Stimulated activated CD4-positive, alpha-beta T cell treated with anti-CD3 and anti-CD28 coated beads, TNF-alpha, amount 100 ng/mL, for 24 hours (primary cell): ENCODE measurements around the gene FAM149B1.

ENCODE experiments used
- DNase-seq, 3 experiments: peaks; one replicate each; pipeline ENCODE4 v3.0.0-alpha.2; 2020; ENCODE audit warnings: low read depth in 3 of 3

The FAM149B1 gene

DNA sequence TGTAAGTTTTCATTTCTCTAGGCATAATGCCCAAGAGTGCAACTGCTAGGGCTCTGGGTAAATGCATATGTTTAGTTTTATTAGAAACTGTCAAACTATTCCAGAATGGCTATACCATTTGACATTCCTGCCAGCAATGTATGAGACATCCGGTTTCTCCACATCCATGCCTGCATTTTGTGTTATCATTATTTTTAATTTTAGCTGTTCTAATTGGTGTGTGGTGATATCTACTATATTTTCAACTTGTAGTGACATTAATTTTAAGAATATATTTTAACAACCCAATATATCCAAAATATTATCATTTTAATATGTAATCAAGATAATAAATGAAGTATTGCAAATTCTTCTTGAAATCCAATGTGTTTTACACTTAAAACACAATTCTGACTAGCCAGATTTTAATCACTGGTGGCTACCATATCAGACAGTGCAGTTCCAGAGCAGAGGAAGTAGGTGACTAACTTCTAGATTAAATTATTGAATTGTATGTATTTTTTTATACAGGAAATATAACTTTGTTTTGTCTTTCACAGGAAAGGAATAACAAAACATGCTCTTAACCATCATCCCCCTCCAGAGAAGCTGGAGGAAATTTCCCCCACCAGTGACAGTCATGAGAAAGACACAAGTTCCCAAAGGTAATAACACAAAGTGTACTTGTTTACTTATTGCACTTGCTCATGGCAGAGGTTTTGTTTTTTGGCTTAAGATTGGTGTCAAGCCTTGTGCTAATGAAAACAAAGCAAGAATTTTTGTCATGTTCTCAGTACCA, 6.4 kb downstream of the FAM149B1 start:
- DNase-seq = no peak

DNA sequence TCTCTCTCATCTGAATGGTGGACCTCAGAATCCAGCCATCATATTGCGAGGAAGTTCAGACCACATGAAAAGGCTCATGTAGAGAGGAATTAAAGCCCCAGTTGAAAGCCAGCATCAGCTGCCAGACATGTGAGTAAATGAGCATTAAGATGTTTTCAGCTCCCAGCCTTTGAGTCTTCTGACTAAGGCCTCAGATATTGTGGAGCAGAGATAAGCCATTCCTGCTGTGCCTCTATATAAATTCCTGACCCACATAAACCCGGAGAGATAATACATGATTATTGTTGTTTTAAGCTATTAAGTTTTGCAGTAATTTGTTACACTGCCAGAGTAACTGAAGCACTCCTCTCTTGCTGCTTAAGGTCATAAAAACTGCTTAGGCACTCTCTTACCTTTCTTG, 14.6 kb downstream of the FAM149B1 start:
- no peak for DNase-seq

DNA sequence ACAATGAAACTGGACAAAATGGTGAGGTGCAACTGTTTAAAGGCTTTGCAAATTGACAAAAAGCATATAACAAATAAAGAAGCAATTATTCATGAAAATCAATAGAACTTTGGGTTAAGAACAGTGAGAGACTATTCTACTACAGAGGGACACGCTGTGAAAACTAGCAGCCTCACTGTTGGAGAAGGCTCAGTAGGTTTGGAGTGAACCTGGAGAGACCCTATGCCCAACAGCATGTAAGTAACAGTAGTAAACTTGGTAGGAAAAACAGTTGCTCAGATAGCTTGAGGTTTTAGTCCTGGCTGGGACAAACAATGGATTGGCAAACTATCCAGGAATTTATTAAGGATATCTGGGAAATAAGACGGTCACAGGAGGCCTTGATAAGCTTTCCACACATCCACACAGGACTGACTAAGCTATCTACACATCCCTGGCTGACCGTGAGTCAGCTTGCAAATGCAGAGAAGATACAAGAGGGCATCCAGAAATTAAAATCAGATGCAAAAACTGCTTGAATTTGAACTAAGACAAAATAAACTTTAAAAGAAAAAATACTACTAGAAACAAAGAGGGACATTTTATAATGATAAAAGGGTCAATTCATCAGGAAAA, 15.9 kb downstream of the FAM149B1 start:
- no peak for DNase-seq

DNA sequence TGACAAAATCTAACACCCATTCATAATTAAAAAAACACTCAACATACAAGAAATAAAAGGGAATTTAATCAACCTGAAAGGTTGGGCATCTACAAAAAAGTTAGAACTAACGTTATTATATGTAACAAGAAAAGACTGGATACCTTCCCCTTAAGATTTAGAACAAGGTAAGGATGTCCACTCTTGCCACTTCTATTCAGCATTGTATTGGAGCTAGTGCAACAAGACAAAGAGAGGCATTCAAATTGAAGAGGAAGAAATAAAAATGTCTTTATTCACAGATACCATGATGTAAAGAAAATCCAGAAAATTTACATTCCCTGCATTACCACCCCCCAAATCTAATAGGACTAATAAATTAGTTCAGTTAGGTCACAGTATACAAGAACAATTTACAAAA, 18.3 kb downstream of the FAM149B1 start:
- DNase-seq = no peak

DNA sequence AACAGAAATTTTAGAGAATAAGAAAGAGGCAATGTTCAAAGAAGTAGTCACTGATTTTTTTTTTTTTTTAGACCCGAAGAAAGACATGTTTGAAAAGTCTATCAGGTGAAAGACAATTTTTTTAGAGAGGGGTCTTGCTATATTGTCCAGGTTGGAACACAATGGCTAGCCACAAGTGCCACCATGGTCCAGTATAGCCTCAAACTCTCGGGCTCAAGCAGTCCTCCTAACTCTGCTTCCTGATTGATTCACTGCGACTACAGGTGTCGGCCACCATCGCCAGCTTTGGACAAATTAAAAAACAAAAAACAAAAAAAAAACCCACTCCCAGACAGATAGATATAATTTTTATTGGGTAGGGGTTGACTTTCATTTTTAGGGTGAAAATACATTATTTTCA, 22.3 kb downstream of the FAM149B1 start:
- no peak for DNase-seq

DNA sequence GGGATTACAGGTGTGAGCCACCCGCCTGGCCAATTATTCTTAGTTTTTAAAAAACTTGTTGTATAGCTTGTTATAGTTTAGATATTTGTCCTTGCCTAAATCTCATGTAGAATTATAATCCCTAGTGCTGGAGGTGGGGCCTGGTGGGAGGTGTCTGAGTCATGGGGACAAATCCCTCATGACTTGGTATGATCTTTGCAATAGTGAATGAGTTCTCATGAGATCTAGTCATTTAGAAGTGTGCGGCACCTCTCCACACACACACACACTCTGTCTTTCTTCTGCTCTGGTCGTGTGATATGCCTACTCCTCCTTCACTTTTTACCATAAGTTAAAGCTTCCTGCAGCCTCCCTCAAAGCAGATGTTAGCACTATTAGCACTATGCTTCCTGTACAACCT, 37.2 kb downstream of the FAM149B1 start:
- no peak for DNase-seq

DNA sequence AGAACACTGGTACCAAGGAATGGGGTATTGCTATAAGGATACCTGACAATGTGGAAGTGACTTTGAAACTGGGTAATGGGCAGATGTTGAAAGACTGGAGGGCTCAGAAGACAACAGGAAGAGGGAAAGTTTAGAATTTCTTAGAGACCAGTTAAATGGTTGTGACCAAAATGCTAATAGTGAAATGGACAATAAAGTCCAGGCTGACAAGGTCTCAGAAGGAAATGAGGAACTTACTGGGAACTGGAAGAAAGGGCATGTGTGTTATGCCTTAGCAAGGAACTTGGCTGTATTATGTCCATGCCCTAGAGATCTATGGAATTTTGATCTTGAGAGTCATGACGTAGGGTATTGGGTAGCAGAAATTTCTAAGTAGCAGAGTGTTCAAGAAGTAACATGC, 38.0 kb downstream of the FAM149B1 start:
- no peak for DNase-seq

DNA sequence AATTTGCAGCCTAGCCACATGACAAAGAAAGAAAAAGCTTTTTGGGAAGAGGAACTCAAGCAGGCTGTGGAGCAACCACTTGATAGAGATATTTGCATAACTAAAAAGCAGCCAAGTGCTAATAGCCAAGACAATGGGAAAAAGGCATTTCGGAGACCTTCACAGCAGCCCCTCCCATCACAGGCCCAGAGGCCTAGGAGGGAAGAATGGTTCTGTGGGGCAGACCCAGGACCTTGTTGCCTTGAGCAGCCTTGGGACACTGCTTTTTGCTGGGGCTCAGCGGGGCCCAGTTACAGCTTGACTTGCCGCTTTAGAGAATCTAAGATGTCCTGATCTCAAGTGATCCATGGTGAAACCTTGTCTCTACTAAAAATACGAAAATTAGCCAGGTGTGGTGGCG, 38.5 kb downstream of the FAM149B1 start:
- no peak for DNase-seq

DNA sequence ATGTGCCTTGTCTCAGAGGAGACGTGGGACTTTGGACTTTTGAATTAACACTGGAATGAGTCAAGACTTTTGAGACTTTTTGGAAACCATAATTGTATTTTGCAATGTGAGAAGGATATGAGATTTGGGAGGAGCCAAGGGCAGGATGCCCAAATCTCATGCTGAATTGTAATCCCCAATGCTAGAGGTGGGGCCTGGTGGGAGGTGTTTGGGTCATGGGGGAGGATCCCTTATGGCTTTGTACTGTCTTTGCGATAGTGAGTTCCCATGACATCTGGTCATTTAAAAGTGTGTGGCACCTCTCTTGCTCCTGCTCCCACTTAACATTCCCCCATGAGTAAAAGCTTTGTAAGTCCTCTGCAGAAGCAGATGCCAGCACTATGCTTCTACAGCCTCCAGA, 40.0 kb downstream of the FAM149B1 start:
- DNase-seq = no peak

DNA sequence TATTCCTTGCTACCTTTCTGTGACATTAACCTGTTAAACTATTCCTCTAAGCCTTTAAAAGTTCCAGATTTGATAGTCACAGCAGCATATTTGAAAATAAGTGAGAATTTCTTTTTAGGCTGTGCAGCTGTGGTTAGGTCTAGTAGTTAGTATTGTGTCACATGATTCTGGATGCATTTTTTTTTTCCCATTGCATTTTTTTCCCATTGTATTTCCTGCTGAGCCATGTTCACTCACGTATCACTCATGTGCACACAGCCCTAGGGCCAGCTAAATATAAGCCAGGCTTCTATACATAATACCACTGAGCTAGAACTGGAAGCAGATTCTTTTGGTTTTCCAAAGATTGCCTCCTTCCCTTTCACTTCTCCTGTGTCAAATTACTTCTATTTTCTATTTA, 41.8 kb downstream of the FAM149B1 start:
- DNase-seq = no peak

DNA sequence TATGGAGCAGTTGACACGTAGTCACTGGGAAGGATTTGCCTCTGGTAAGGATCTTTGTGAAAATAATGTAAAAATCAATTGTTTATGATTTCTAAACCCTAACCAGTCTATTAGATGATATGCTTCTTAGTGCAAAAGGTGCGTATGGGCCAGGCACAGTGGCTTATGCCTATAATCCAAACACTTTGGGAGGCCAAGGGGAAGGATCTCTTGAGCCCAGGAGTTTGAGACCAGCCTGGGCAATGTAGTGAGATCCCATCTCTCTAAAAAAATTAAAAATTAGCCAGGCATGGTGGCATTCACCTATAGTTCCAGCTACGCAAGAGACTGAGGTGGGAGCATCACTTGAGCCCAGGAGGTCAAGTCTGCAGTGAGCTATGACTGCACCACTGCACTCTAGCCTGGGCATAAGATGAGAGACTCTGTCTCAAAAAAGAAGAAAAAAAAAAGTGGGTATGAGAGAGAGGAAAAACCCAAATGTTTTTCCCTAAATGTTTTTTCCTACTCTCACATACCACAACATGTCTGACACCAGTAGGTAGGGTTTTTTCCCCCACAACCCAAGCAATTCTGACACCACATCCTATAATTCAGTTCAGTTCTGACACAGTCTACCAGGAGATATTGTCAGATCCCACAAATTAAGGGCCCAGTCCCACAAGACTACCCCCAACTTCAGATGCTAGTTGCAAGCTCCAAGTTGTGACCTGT, 42.6 kb downstream of the FAM149B1 start:
- no peak for DNase-seq

DNA sequence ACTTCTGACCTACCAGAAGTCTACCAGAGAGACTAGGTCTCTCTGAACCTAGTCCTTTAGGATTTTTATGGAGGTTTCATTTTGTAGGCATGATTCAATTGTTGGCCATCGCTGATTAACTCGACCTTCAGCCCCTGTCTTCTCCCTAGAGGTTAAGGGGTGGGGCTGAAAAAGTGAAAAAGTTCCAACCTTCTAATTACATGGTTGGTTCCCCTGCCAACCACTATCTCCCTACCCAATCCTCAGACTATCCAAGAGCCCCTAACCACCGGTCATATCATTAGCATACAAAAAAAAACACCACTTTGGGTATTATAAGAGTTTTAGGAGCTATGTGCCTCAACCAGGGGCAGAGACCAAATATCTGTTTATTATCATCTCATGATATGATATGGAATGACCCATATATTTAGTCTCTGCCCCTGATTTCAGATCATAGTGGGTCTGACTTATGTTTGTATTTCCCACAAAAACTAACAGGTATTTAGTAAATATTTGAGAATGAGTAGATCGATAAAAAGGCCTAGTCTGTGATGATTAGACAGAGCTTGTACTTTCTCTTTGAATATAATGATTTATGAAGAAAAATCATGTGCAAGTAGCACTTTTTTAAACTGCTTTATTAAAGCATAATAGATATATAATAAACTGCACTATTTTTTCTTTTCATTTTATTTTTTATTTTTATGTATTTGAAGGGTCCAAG, 43.3 kb downstream of the FAM149B1 start:
- no peak for DNase-seq

DNA sequence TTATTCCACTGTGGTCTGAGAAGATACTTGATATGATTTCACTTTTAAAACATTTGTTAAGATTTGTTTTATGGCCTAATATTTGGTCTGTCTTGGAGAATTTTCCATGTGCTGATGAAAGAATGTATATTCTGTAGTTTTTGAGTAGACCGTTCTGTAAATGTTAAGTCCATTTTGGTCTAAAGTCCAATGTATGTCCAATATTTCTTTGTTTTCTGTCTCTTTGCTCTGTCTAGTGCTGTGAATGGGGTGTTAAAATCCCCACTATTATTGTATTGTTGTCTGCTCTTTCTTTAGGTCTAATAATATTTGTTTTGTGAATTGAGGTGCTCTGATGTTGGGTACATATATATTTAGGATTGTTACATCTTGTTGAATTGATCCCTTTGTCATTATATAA, 47.8 kb downstream of the FAM149B1 start:
- no peak for DNase-seq

DNA sequence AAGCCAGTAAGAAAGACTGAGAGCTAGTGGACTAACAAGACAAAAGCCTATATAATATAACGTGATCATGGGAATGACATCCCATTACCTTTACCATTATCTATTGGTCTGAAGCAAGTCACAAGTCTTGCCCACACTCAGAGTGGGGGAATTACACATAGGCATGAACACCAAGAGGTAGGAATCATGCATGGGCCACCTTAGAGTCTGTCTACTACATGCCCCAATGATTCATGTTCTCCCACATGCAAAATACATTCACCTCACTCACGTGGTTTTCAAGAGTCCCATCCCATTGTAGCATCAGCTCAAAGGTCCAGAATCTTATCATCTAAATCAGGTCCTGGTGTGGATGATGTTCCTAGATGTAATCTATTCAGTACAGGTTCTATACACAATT, 49.7 kb downstream of the FAM149B1 start:
- DNase-seq = no peak

DNA sequence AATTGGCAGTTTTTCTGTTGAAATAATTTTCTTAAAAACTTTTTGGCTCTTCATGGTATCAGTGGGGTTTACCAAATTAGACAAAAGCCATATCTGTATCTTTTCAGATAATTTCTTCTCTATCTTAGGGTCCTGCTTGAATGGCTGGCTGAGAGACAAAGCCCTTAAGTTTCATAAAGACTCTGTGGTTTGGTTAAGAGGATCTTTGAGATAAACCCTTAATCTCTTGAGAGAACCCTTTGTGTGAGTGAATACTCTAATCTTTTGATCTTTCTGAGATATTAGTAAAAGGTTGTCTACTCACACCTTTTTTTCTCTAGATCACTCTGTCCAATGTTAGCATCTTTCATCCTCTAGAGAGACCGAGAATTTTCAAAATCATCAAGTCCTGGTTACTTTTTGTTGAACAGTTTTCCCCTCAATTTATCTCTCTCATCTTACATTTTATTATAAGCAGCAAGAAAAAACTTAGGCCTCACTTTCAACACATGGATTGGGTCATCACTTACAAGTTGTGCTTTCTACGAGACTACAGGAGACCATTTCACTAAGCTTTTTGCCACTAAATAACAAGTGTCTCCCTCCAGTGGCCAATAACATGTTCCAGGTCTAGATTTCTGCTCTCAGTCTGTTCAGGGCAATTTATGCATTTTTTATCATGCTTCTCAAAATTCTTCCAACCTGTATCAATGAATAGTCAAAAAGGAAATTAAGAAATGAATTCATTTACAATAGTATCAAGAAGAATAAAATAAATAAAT, 50.7 kb downstream of the FAM149B1 start:
- no peak for DNase-seq

DNA sequence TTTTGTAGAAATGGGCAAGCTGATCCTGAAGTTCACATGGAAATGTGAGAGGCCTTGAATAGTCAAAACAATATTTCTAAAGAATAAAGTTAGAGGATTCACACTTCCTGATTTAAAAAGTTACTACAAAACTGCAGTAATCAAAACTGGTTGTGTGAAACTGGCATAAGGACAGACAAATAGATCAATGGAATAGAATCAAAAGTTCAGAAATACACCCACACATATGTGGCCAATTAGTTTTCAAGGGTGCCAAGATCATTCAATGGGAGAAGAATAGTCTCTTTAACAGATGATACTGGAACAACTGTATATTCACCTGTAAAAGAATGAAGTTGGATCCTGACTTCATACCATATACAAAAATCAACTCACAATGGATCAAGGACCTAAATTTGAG, 51.5 kb downstream of the FAM149B1 start:
- no peak for DNase-seq

DNA sequence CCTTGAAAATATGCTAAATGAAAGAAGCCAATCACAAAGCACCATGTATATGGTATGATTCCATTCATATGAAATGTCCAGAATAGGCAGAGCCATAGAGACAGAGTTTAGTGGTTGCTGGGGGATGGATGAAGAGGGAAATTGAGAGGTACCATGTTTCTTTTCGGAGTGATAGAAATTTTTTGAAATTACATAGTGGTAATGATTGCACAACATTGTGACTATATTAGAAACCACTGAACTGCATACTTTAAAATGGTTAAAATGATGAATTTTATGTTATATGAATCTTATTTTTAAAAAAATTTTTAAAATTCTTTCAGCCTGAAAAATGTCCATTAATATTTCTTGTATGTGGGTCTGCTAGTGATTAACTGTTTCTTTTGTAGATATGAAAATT, 53.1 kb downstream of the FAM149B1 start:
- DNase-seq = no peak

DNA sequence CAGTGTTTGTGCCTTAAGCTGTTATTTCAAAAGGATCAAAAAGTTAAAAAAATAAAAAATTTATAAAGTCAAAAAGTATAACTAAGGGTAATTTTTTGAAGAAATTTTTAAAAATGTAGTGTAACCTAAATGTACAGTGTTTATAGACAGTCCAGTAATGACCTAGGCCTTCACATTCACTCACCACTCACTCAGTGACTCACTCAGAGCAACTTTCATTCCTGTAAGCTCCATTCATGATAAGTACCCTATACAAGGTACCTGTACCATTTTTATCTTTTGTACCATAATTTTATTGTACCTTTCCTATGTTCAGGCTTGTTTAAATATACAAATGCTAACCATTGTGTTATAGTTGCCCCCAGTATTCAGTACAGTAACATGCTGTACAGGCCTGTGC, 57.6 kb downstream of the FAM149B1 start:
- DNase-seq = no peak

DNA sequence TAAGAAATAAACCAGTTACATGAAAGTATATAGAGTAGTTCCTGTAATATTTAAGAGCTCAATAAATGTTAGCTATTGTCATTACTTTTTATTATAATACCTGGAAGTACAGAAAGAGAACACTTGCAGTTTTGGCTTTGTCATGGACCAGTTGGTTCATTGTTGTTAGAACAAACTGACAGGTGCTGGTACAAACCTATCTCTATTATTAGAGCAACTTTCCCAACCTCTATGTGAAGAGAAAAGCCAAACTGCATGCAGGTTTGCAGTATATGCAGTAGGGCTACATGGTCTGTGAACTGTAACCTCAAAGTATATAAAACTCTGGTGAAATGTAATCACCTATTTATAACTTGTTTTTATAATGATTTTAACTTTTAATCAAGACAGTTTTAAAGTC, 58.7 kb downstream of the FAM149B1 start:
- DNase-seq = no peak

DNA sequence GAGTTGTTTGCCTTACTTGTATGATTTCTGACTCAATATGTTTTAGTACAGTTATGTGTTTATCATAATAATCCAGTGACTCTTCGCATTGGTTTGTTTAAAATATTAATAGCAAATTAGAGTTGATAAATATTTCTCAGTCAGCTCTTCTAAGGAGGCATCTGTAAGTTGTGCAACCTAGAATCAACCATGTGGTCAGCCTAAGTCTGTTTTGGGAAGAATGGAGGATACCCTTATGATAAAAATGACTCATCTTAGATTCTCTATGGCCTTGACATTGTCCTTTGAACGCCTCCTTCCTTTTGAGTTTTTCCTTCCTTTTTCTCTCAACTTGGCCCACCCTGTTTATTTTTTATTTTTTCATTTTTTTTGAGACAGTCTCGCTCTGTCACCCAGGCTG, 60.3 kb downstream of the FAM149B1 start:
- DNase-seq = no peak

DNA sequence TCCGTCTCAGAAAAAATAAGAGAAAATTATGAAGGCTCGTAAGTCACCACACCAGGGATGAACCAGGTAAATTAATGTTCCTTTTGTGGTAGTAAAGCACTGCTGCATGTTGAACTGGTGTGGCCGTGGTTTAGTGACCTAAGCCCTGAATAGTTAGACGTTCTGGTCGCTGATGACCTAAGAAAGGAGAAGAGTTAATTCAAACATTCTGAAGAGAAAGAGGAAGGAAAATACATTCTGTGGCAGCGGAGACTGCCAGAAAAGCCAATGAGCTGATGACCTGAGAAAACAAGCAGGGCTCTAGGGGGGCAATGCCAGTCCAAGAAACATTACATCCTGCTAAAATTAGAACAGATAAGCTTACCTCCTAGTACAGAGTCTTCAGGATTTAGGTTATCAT, 61.6 kb downstream of the FAM149B1 start:
- no peak for DNase-seq

DNA sequence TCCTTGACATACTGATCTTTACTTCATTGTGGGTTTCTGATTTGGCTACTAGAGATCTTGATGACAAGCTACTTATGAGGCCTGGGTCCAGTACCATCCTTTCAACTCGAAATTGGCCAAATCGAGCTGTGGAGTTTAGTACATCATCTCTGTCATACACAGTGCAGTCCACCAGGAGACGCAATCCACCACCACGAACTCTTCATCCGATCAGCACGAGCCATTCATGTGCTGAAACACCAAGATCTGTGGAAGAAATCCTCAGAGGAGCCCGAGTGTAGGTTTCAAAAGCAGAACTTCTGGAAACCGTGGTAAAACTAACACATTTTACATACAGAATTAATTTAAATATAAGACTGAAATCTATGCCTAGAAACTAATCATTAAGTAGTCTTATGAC, 65.0 kb downstream of the FAM149B1 start:
- no peak for DNase-seq
